Neural progenitor cell (in vitro differentiated cells): ENCODE results near the gene GCSH. TPM values are rescaled to one million over a fixed set of nuclear protein-coding genes. Genes with fewer than 3 reads are reported as not detected.
A peak's percentile ranks its signal among the peaks of the same experiment; 100 is the strongest.

Source experiments
- DNase-seq: peaks from one replicate; pipeline ENCODE4 v3.0.0-alpha.2; 2016; ENCODE audit warnings: low spot score
- H2AFZ ChIP-seq: fragments of 200-600 bp; sonication (generic); replicated peaks from 2 replicates; pipeline ENCODE4 v1.6.1; 2016; ENCODE audit warnings: antibody characterized with exemption
- H3F3A ChIP-seq: fragments of 200-600 bp; sonication (generic); 2 replicates; pipeline ENCODE4 v1.6.1; 2016; ENCODE audit warnings: antibody characterized with exemption, low read depth
- H3K27ac ChIP-seq: fragments of 200-600 bp; sonication (generic); 2 replicates; pipeline ENCODE4 v1.5.1; 2016; ENCODE audit warnings: mild to moderate bottlenecking
- H3K27me3 ChIP-seq: fragments of 200-600 bp; sonication (generic); 2 replicates; pipeline ENCODE4 v1.6.1; 2016; ENCODE audit warnings: mild to moderate bottlenecking, moderate library complexity
- H3K36me3 ChIP-seq: fragments of 200-600 bp; sonication (generic); 2 replicates; pipeline ENCODE4 v1.5.1; 2016
- H3K4me1 ChIP-seq: fragments of 200-600 bp; sonication (generic); 2 replicates; pipeline ENCODE4 v1.6.1; 2016; ENCODE audit warnings: mixed run types
- H3K4me2 ChIP-seq: fragments of 200-600 bp; sonication (generic); 2 replicates; pipeline ENCODE4 v1.6.1; 2016
- H3K4me3 ChIP-seq: fragments of 200-600 bp; sonication (generic); 2 replicates; pipeline ENCODE4 v1.5.1; 2016
- H3K79me2 ChIP-seq: fragments of 200-600 bp; sonication (generic); 2 replicates; pipeline ENCODE4 v1.6.1; 2016; ENCODE audit warnings: low read depth
- H3K9ac ChIP-seq: fragments of 200-600 bp; sonication (generic); 2 replicates; pipeline ENCODE4 v1.6.1; 2016
- H3K9me3 ChIP-seq: fragments of 200-600 bp; sonication (generic); 2 replicates; pipeline ENCODE4 v1.5.1; 2016; ENCODE audit warnings: low read depth
- H4K20me1 ChIP-seq: fragments of 200-600 bp; sonication (generic); 2 replicates; pipeline ENCODE4 v1.6.1; 2016; ENCODE audit warnings: low read depth
- H3K27ac Mint-ChIP-seq: 3 replicates; pipeline ENCODE4 v1.8.0; 2021; ENCODE audit warnings: mixed read lengths
- H3K27me3 Mint-ChIP-seq: 2 replicates; pipeline ENCODE4 v1.8.0; 2022; ENCODE audit warnings: low read depth, mild to moderate bottlenecking, inconsistent platforms, moderate library complexity, mixed read lengths; ENCODE audit not compliant: insufficient read depth
- H3K36me3 Mint-ChIP-seq: 3 replicates; pipeline ENCODE4 v1.8.0; 2021; ENCODE audit warnings: mixed read lengths
- H3K4me1 Mint-ChIP-seq: 3 replicates; pipeline ENCODE4 v1.8.0; 2021; ENCODE audit warnings: mixed read lengths
- H3K4me3 Mint-ChIP-seq: 3 replicates; pipeline ENCODE4 v1.8.0; 2021; ENCODE audit warnings: mild to moderate bottlenecking, moderate library complexity, mixed read lengths
- H3K9me3 Mint-ChIP-seq: 3 replicates; pipeline ENCODE4 v1.8.0; 2020; ENCODE audit warnings: mixed read lengths
- CTCF ChIP-seq: fragments of 200-600 bp; sonication (generic); IDR thresholded peaks from 2 replicates; pipeline ENCODE4 v1.5.1; 2017; ENCODE audit warnings: antibody characterized with exemption, mild to moderate bottlenecking
- EZH2 ChIP-seq: fragments of 200-600 bp; sonication (generic); IDR thresholded peaks from 2 replicates; pipeline ENCODE4 v1.6.1; 2017; ENCODE audit warnings: antibody characterized with exemption, mild to moderate bottlenecking, moderate library complexity
- EZH2phosphoT487 ChIP-seq: fragments of 200-600 bp; sonication (generic); IDR thresholded peaks from 2 replicates; pipeline ENCODE4 v1.6.1; 2017; ENCODE audit warnings: antibody characterized with exemption
- total RNA-seq: library from RNA; depleted of rRNA; stranded (reverse); fragments of >200 nt; gene quantifications from 2 replicates; pipeline ENCODE4 v1.2.3, GENCODE V29; 2015; ENCODE audit warnings: low replicate concordance

Gene GCSH
- 126 and 235 TPM in 2 replicates for total RNA-seq

- peak within 1 kb of the TSS; percentile 88 for H3K27ac ChIP-seq
- peaks cover 24% of the 10 kb centered on the region for H4K20me1 ChIP-seq
- Mint-ChIP-seq H3K27me3 (no peaks in the 10 kb centered on the region), H3K27ac (peak within 1 kb of the TSS; percentile 16), H3K9me3 (no peaks in the 10 kb centered on the region), H3K4me3 (peak within 1 kb of the TSS; percentile 86), H3K36me3 (peaks cover 5% of the 10 kb centered on the region), H3K4me1 (peaks cover 14% of the 10 kb centered on the region)
- peak within 1 kb of the TSS; percentile 78 for H3K4me3 ChIP-seq
- peak; percentile 100 for DNase-seq
- H3K9ac ChIP-seq = peak within 1 kb of the TSS; percentile 42
- no peaks in the 10 kb centered on the region for H3K27me3 ChIP-seq
- no peaks in the 10 kb centered on the region for H3K9me3 ChIP-seq
- H3K36me3 ChIP-seq = no peaks in the 10 kb centered on the region
- peak within 1 kb of the TSS; percentile 73 for H3K4me2 ChIP-seq
- H3F3A ChIP-seq = peaks cover 4% of the 10 kb centered on the region
- H2AFZ ChIP-seq = peak within 1 kb of the TSS; percentile 17
- peaks cover 41% of the 10 kb centered on the region for H3K79me2 ChIP-seq
- no peak for TF ChIP-seq EZH2
- no peak for TF ChIP-seq CTCF
- TF ChIP-seq EZH2phosphoT487 = no peak
- no peaks in the 10 kb centered on the region for H3K4me1 ChIP-seq
Observed at GRCh38 chr16:81095953-81096714, at the start of gene GCSH. TSS of gene GCSH (minus strand) at chr16:81096395. CDS start at chr16:81096278, 117 bp downstream.

- Histone ChIP-seq H3K4me3 (no peak overlapping the region), H3K36me3 (no peaks in the 10 kb centered on the region), H4K20me1 (no peaks in the 10 kb centered on the region), H3K9ac (no peak overlapping the region), H2AFZ (no peak overlapping the region), H3K79me2 (no peaks in the 10 kb centered on the region), H3K27ac (no peak overlapping the region), H3F3A (no peaks in the 10 kb centered on the region), H3K4me2 (no peak overlapping the region), H3K27me3 (no peaks in the 10 kb centered on the region), H3K4me1 (no peaks in the 10 kb centered on the region), H3K9me3 (no peaks in the 10 kb centered on the region)
- Mint-ChIP-seq H3K4me1 (peaks cover 7% of the 10 kb centered on the region), H3K9me3 (no peaks in the 10 kb centered on the region), H3K4me3 (no peak overlapping the region), H3K36me3 (no peaks in the 10 kb centered on the region), H3K27ac (no peak overlapping the region), H3K27me3 (peaks cover 8% of the 10 kb centered on the region)
- no peak for TF ChIP-seq CTCF
- no peak for TF ChIP-seq EZH2
- TF ChIP-seq EZH2phosphoT487 = no peak
- no peak for DNase-seq
Observed at GRCh38 chr16:81143921-81144471, 47.8 kb upstream of the GCSH start.

- H4K20me1 ChIP-seq = no peaks in the 10 kb centered on the region
- H3K36me3 Mint-ChIP-seq = no peaks in the 10 kb centered on the region
- no peak for DNase-seq
- no peak for TF ChIP-seq CTCF
- TF ChIP-seq EZH2phosphoT487 = no peak
- no peak for TF ChIP-seq EZH2
- no peak overlapping the region for H3K27ac ChIP-seq
- H3K27ac Mint-ChIP-seq = peak overlapping the region; percentile 84
- H3K4me1 Mint-ChIP-seq = peaks cover 7% of the 10 kb centered on the region
- H3K4me3 Mint-ChIP-seq = no peak overlapping the region
- no peaks in the 10 kb centered on the region for H3K4me1 ChIP-seq
- no peak overlapping the region for H3K4me2 ChIP-seq
- H3K4me3 ChIP-seq = no peak overlapping the region
- H3K79me2 ChIP-seq = no peaks in the 10 kb centered on the region
- no peaks in the 10 kb centered on the region for H3K27me3 ChIP-seq
- no peak overlapping the region for H3K9ac ChIP-seq
- H3K9me3 Mint-ChIP-seq = no peaks in the 10 kb centered on the region
- no peak overlapping the region for H2AFZ ChIP-seq
- H3K36me3 ChIP-seq = no peaks in the 10 kb centered on the region
- H3K27me3 Mint-ChIP-seq = peaks cover 8% of the 10 kb centered on the region
- no peaks in the 10 kb centered on the region for H3F3A ChIP-seq
- no peaks in the 10 kb centered on the region for H3K9me3 ChIP-seq
Observed at GRCh38 chr16:81142864-81143263, 46.7 kb upstream of the GCSH start.
